ENCODE measurements around the gene TMEM98. TPM values are rescaled to one million over a fixed set of nuclear protein-coding genes. Genes with fewer than 3 reads are reported as not detected.
"Not testable (repeated sequence)": the region's sequence is repeated elsewhere in the genome, so short reads cannot be mapped to it uniquely, and the experiment has no call there.

TMEM98 gene
- total RNA-seq, 1 experiment from 2014 or later: 57.9 TPM

GRCh38 chr17:32914181-32914580 lies 13.8 kb upstream of the TMEM98 start:
- DNase-seq (ENCODE audit: low read depth): no peak

- DNase-seq (ENCODE audit: low read depth): no peak
Observed at GRCh38 chr17:32915245-32915644, 12.7 kb upstream of the TMEM98 start.

GRCh38 chr17:32916134-32916533 lies 11.8 kb upstream of the TMEM98 start:
- no peak for DNase-seq (ENCODE audit: low read depth)

GRCh38 chr17:32917081-32917480 lies 10.9 kb upstream of the TMEM98 start:
- no peak for DNase-seq (ENCODE audit: low read depth)

GRCh38 chr17:32917842-32918241 lies 10.1 kb upstream of the TMEM98 start:
- DNase-seq (ENCODE audit: low read depth): no peak

- DNase-seq (ENCODE audit: low read depth): not testable (repeated sequence)
Observed at GRCh38 chr17:32919876-32920275, 8.1 kb upstream of the TMEM98 start.

- DNase-seq (ENCODE audit: low read depth): no peak
Observed at GRCh38 chr17:32920293-32920692, 7.7 kb upstream of the TMEM98 start.

GRCh38 chr17:32921017-32921416 lies 6.9 kb upstream of the TMEM98 start:
- no peak for DNase-seq (ENCODE audit: low read depth)

GRCh38 chr17:32923905-32924304 lies 4.0 kb upstream of the TMEM98 start:
- DNase-seq (ENCODE audit: low read depth): not testable (repeated sequence)

- DNase-seq (ENCODE audit: low read depth): no peak
Observed at GRCh38 chr17:32926183-32926582, 1.8 kb upstream of the TMEM98 start.

GRCh38 chr17:32926789-32927188 lies 1.2 kb upstream of the TMEM98 start:
- not testable (repeated sequence) for DNase-seq (ENCODE audit: low read depth)

GRCh38 chr17:32927201-32927723 lies 691 bp upstream of the TMEM98 start:
- DNase-seq (ENCODE audit: low read depth): no peak

- peak; percentile 24 for DNase-seq (ENCODE audit: low read depth)
Observed at GRCh38 chr17:32928586-32929535, 908 bp downstream of the TMEM98 start.

GRCh38 chr17:32929588-32929987 lies 1.6 kb downstream of the TMEM98 start:
- DNase-seq (ENCODE audit: low read depth): no peak

- no peak for DNase-seq (ENCODE audit: low read depth)
Observed at GRCh38 chr17:32930512-32930911, 2.6 kb downstream of the TMEM98 start.

GRCh38 chr17:32931686-32932085 lies 3.7 kb downstream of the TMEM98 start:
- no peak for DNase-seq (ENCODE audit: low read depth)

GRCh38 chr17:32933881-32934280 lies 5.9 kb downstream of the TMEM98 start:
- DNase-seq (ENCODE audit: low read depth): no peak

- no peak for DNase-seq (ENCODE audit: low read depth)
Observed at GRCh38 chr17:32935726-32936125, 7.8 kb downstream of the TMEM98 start.

- no peak for DNase-seq (ENCODE audit: low read depth)
Observed at GRCh38 chr17:32936186-32936893, 8.4 kb downstream of the TMEM98 start.

GRCh38 chr17:32936894-32937500 lies 9.0 kb downstream of the TMEM98 start:
- DNase-seq (ENCODE audit: low read depth): peak; percentile 75

GRCh38 chr17:32940706-32941390 lies 12.9 kb downstream of the TMEM98 start:
- DNase-seq (ENCODE audit: low read depth): no peak
